GM21447 (cell line): Measurements from ENCODE around the gene SLU7.

Source experiments
- ATAC-seq: cut with Tn5 transposase; IDR thresholded peaks from one replicate; pipeline ENCODE4 v1.9.1; 2021; ENCODE audit not compliant: unreplicated experiment

Gene SLU7

GRCh38 chr5:160418561-160419457 is at the start of gene SLU7:
Gene SLU7, minus strand, starts transcription at chr5:160419081. Its CDS starts 3,787 bp downstream, at chr5:160415294.
- peak; percentile 67 for ATAC-seq

- ATAC-seq = no peak
Observed at GRCh38 chr5:160468363-160468975, 49.6 kb upstream of the SLU7 start.

GRCh38 chr5:160467555-160468362 is 48.9 kb upstream of the SLU7 start:
- peak; percentile 87 for ATAC-seq

- ATAC-seq = no peak
Observed at GRCh38 chr5:160466889-160467554, 48.1 kb upstream of the SLU7 start.

- ATAC-seq = no peak
Observed at GRCh38 chr5:160466116-160466515, 47.2 kb upstream of the SLU7 start.

GRCh38 chr5:160464466-160464797 is 45.6 kb upstream of the SLU7 start:
- no peak for ATAC-seq

- ATAC-seq = no peak
Observed at GRCh38 chr5:160463740-160464465, 45.0 kb upstream of the SLU7 start.

- ATAC-seq = no peak
Observed at GRCh38 chr5:160463227-160463626, 44.3 kb upstream of the SLU7 start.

- ATAC-seq = peak; percentile 45
Observed at GRCh38 chr5:160462167-160462566, 43.3 kb upstream of the SLU7 start.

GRCh38 chr5:160461378-160461777 is 42.5 kb upstream of the SLU7 start:
- ATAC-seq = no peak

GRCh38 chr5:160460377-160461049 is 41.6 kb upstream of the SLU7 start:
- ATAC-seq = no peak

- ATAC-seq = peak; percentile 75
Observed at GRCh38 chr5:160458806-160459800, 40.2 kb upstream of the SLU7 start.

GRCh38 chr5:160457252-160457651 is 38.4 kb upstream of the SLU7 start:
- ATAC-seq = no peak

- ATAC-seq = no peak
Observed at GRCh38 chr5:160456480-160457177, 37.7 kb upstream of the SLU7 start.

GRCh38 chr5:160455600-160455999 is 36.7 kb upstream of the SLU7 start:
- ATAC-seq = no peak

GRCh38 chr5:160453751-160454150 is 34.9 kb upstream of the SLU7 start:
- no peak for ATAC-seq

GRCh38 chr5:160452795-160453194 is 33.9 kb upstream of the SLU7 start:
- ATAC-seq = no peak

- ATAC-seq = no peak
Observed at GRCh38 chr5:160452036-160452435, 33.2 kb upstream of the SLU7 start.
